Coronary artery (tissue), 2 donors: ENCODE results near the gene DUSP15.
"Not testable (repeated sequence)": the region's sequence is repeated elsewhere in the genome, so short reads cannot be mapped to it uniquely, and the experiment has no call there.

ENCODE experiments used
- DNase-seq: peaks from one replicate; pipeline ENCODE4 v3.0.0-alpha.2; 2017; ENCODE audit warnings: low spot score
- H3K27ac ChIP-seq, 2 donors: fragments of 200-600 bp; sonication (generic); one replicate each; pipeline ENCODE4 v1.5.1; 2016 to 2019
- H3K4me3 ChIP-seq: fragments of 200-600 bp; sonication (generic); 2 replicates; pipeline ENCODE4 v1.5.1; 2016; ENCODE audit warnings: mild to moderate bottlenecking, moderate library complexity
- TF ChIP-seq, protein P1 (sequence below): fragments of 200-600 bp; sonication (generic); IDR thresholded peaks from one replicate; pipeline ENCODE4 v1.5.1; 2019; ENCODE audit warnings: antibody characterized with exemption

The DUSP15 gene

DNA sequence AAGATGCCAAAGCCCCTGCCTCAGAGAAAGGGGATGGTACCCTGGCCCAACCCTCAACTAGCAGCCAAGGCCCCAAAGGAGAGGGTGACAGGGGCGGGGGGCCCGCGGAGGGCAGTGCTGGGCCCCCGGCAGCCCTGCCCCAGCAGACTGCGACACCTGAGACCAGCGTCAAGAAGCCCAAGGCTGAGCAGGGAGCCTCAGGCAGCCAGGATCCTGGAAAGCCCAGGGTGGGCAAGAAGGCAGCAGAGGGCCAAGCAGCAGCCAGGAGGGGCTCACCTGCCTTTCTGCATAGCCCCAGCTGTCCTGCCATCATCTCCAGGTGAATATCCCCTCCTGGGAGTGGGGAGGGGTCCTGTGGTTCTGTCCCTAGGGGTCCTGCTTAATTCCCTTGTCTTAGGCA is 50.1 kb downstream of the DUSP15 start:
- TF ChIP-seq, protein P1, sequence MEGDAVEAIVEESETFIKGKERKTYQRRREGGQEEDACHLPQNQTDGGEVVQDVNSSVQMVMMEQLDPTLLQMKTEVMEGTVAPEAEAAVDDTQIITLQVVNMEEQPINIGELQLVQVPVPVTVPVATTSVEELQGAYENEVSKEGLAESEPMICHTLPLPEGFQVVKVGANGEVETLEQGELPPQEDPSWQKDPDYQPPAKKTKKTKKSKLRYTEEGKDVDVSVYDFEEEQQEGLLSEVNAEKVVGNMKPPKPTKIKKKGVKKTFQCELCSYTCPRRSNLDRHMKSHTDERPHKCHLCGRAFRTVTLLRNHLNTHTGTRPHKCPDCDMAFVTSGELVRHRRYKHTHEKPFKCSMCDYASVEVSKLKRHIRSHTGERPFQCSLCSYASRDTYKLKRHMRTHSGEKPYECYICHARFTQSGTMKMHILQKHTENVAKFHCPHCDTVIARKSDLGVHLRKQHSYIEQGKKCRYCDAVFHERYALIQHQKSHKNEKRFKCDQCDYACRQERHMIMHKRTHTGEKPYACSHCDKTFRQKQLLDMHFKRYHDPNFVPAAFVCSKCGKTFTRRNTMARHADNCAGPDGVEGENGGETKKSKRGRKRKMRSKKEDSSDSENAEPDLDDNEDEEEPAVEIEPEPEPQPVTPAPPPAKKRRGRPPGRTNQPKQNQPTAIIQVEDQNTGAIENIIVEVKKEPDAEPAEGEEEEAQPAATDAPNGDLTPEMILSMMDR, result no peak
- Histone ChIP-seq H3K27ac (peak overlapping the region in 1 of 2 donors; percentile 80), H3K4me3 (peak overlapping the region; percentile 35)
- DNase-seq, result peak; percentile 64

DNA sequence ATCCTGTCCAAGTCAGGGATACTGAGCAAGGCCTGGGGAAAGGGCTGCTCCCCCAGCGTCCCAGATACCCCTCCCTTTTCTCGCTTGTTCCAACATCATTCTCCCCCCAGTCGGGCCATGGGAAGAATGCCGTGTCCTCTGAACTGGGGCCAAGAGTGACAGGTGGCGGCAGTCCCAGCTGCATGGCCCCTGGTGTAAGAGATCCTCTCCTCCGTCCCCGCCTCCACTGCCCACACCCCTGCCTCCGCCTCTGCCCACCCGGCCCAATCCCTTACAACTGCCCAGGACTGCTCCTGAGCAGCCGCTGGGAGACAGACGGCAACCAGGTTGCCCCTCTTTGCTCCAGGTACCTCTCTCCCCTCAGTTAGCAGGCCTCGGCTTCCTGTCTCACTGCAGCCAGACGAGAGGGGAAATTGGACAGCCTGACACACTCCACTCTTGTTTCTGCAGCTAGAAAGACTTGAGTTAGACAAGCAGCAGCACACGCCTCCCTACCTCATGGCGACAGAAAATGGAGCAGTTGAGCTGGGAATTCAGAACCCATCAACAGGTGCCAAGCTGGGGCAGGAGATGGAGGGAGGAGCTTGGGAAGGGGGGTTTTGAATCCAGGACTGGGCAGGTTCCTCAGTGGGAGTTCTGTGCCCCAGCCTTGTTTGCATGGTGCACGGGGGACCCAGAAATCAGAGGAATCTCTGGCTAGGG is 51.1 kb downstream of the DUSP15 start, which contains the start of gene MYLK2:
Gene MYLK2 (plus strand): TSS at position 274 of the 702 bp plus-strand sequence. CDS start 225 bp downstream, at position 499.
- H3K27ac ChIP-seq, result peak within 1 kb of the TSS; percentile 25 to 80
- H3K4me3 ChIP-seq, result peak within 1 kb of the TSS; percentile 35
- peak; percentile 69 for DNase-seq
- TF ChIP-seq, protein P1, result no peak

DNA sequence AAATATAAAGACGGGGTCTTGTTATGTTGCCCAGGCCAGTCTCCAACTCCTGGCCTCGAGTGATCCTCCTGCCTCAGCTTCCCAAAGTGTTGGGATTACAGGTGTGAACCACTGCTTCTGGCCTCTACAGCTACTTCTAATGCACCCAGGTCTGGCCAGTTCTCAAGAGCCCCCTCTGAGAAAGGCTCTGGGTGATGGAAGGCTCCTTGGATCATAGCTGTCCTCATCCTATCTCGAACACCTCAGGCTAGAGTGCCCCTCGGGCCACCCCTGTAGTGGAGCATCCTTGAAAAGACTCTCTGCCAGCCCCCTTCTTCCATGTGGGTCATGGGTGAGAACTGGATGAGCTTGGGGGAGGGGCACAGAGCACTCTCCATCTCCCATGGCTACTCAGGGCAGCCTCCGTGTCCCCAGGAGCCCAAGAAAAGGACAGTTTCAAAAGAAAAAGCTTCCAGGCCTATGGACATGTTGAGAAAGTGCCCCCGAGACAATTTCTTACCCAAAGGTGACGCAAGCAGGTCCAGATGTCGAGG is 51.9 kb downstream of the DUSP15 start:
- no peak overlapping the region for H3K4me3 ChIP-seq
- TF ChIP-seq, protein P1, result no peak
- peak overlapping the region; percentile 25 to 80 for H3K27ac ChIP-seq

DNA sequence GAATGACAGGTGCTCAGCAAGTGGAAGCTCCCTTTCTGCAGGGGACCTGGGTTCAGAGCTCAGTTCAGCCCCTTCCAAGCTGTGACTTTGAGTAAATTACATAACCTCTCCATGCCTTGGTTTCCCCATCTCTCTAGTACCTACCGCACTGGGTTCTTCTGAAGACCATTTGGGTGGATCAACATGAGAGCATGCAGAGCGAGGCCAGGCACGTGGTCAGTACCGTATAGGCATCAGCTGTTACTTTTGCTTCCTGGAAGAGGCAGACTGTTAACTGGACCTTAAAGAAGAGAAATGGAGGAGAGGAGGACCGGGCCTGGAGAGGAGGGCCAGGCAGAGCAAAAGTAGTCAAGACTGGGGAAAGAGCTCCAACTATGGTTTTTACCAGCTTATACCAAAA is 52.9 kb downstream of the DUSP15 start:
- TF ChIP-seq, protein P1, result no peak
- H3K4me3 ChIP-seq, result no peak overlapping the region
- DNase-seq, result peak; percentile 46
- peak overlapping the region in 1 of 2 donors; percentile 96 for H3K27ac ChIP-seq

More for the DNA sequence above, 51.9 kb downstream of the DUSP15 start:
- DNase-seq, result peak; percentile 66

DNA sequence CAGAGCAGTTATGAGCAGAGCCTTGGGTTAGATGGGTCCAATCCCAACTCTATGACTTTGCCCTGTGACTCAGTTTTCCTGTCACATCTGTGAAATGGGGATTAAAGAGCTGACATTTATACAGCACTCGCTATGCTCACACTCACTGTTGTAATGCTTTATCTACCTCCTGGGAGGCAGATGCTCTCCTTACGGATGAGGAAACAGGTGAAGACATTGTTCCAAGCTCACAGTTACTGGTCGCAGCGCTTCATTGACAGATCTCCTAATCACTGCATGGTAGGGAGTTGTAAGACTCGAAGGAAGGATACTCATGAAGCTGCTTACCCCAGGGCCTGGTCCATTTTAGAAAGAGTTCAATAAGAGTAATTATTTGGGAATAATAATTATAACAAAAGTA is 54.1 kb downstream of the DUSP15 start:
- no peak for DNase-seq
- peak overlapping the region; percentile 79 to 96 for H3K27ac ChIP-seq
- H3K4me3 ChIP-seq, result no peak overlapping the region
- TF ChIP-seq, protein P1, result no peak

DNA sequence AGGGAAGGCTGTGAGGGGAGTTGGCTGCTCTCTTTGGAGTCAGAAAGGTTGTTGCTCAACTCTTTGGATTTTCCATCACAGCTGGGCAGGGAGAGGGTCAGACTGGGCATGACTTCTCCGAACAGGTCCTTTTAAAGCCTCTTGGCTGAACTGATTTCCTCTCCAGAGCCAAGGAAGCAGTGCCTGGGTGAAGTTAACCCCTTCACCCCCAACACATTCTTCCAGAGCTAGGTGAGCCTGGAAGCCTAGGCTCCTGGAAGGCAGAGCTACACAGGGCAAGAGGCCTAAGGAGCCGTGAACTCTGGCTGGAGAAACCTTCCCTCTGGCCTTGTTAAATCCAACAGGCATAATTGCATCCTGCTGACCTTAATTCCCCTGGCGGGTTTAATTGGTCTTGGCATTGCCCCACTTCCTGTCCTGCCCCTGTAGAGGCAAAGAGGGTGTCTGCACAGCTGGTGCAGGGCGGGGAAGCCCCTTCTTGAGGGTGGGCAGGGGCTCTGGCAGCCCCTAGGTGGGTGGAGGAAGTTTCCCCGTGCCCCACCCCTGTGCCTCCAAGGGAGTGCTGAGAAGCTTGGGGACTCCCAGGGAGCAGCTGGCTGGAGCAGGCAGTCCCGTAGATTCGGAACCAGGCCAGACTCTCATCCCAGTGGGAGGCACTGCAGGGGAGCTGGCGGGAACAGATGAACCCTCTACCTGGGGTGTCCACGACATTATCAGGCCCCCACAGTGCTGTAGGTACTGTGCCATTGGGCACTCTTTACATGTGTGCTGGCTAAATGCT is 54.7 kb downstream of the DUSP15 start:
- peak overlapping the region; percentile 57 for H3K4me3 ChIP-seq
- TF ChIP-seq, protein P1, result no peak
- peak overlapping the region; percentile 79 to 96 for H3K27ac ChIP-seq
- DNase-seq, result peak; percentile 84

DNA sequence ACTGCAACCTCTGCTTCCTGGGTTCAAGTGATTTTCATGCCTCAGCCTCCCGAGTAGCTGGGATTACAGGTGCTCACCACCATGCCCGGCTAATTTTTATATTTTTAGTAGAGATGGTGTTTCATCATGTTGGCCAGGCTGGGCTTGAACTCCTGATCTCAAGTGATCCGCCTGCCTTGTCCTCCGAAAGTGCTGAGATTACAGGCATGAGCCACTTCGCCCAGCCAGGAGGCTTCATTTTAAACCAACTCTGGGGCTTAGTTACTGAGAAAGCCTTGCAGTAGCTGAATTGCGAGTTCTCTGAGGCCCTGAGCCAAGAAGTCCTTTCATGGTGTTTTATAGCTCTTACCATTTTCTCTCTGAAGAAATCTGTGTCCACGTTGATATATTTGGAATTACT is 56.2 kb downstream of the DUSP15 start:
- DNase-seq, result peak; percentile 58
- not testable (repeated sequence) for H3K4me3 ChIP-seq
- H3K27ac ChIP-seq, result peak overlapping the region; percentile 79 to 96
